GM19438 (cell line): ENCODE measurements around the gene TCEA2.

Experiments used
- ATAC-seq: cut with Tn5 transposase; IDR thresholded peaks from one replicate; pipeline ENCODE4 v1.9.1; 2021; ENCODE audit warnings: low read depth; ENCODE audit not compliant: unreplicated experiment

TCEA2 gene

GRCh38 chr20:64035066-64035932 is 27.7 kb upstream of the TCEA2 start:
- ATAC-seq, result no peak

DNA sequence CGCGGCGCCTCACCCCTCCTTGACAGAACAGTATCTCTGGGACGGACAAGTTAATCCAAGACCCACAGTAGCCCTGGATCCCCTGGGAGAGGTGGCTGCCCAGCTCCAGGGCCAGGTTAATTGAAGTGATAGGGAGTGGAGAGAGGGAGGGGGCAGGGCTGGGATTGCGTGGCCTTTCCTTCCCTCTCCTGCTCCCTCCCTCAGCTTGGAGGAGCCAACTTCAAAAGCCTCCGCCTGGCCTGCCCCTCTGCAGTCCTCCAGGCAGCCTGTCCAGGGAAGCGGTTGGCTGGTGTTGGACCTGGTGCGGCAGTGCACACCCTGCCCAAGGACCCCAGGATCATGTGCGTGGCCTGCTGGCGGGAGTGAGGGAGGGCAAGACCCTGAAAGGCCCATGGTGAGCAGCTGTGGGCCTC is 27.1 kb upstream of the TCEA2 start, which contains the start of gene C20orf204:
Gene C20orf204 (plus strand): TSS at position 250 of the 413 bp plus-strand sequence. CDS start 142 bp downstream, at position 392.
- no peak for ATAC-seq

- no peak for ATAC-seq
These were observed 26.4 kb upstream of the TCEA2 start for GRCh38 chr20:64036346-64037198.

DNA sequence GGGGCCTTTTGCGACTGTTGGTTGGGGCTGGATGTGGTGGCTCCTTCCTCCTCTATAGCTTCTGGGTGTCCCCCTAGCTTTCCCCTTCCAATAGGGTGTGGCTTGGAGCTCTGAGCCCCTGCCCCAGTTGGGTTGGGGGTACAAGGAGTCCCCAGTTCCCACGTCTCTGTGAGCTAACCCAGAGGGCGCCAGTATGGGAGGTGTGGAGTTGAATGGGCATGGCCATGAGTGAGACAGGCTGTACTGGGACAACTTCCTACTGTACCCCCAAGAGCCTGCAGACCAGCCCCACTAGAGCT is 25.9 kb upstream of the TCEA2 start:
- no peak for ATAC-seq

DNA sequence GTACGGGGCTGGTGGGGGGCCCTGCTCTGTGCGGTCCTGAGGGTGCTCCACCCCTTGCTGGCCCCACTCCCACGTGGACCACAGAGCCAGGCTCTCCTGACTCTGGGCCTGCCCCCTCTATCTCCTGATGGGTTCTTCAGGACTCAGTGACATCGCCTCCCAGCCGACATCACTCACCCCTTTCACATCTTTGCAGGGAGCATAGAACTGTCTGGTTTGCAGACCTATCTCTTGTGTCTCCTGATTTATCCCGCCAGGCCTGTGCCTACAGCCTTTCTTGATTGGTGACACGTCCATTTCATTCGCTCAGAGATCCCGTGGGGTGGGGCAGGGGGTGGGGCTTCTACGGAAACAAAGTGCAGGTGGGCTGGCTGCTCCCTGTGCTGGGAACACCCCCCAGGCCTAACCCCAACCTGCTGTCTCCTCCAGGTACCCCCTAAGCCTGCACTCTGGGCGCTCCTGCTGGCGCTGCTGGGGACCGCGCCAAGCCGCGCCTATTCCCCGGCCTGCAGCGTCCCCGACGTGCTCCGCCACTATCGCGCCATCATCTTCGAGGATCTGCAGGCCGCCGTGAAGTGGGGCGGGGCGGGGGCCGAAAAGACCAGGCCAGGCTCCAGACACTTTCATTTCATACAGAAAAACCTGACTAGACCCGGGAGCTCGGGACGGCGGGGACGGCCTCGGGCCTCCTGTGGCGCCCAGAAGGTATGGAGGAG is 25.3 kb upstream of the TCEA2 start:
- no peak for ATAC-seq

GRCh38 chr20:64038224-64038564 is 24.8 kb upstream of the TCEA2 start:
- peak; percentile 40 for ATAC-seq

- ATAC-seq, result peak; percentile 61
These were observed 24.3 kb upstream of the TCEA2 start for GRCh38 chr20:64038565-64039292.

- no peak for ATAC-seq
These were observed 23.5 kb upstream of the TCEA2 start for GRCh38 chr20:64039293-64040160.

GRCh38 chr20:64040231-64041039 is 22.6 kb upstream of the TCEA2 start:
- no peak for ATAC-seq

DNA sequence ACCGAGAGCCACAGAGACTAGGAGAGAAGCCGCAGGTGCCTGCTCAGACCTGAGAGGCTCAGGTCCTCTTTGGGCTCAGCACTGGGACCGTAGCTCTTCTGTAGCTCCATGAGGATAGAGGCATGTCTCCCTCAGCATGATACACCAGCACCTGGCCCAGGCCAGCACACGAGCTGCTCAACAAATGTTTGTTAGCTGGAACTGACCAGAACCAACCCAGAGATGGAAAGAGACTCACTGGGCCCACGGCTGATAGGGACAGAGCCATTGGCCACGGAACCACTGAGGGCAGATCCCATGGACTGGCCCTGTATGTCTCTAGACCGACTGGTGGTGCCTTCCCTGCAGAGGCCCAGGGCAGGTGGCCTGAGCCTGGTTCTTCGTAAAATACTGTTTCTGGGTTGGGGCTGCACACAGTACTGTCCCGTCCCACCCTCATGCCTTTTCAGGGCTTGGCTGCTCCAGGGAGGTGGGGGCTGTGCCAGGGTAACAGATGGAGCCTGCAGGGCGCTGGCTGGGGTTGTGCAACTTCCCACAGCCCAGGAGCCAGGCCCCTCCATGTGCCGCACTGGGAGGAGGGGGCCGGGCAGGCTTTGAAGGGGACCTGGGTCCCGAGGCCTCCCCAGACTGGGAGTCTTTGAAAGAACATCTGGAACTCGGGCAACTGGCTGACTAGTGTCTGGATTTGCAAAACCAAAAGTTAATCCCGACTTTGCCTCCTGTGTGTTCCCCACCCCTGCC is 21.8 kb upstream of the TCEA2 start:
- no peak for ATAC-seq

GRCh38 chr20:64041781-64042053 is 21.3 kb upstream of the TCEA2 start:
- ATAC-seq, result no peak

GRCh38 chr20:64042054-64042781 is 20.8 kb upstream of the TCEA2 start:
- no peak for ATAC-seq

DNA sequence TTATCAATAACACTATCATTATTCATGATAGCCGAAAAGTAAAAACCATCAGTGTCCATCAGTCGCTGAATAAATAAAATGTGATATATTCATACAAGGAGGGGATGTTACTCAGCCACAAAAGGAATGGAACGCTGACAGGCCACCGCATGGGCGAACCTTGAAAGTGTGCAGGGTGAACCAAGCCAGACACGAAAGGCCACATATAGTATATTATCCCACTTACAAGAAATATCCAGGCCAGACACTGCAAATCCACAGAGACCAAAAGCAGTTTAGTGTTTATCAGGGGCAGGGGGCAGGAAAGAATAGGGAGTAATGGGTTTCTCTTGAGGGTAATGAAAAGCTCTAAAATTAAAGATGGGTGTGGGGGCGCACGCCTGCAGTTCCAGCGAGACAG is 19.2 kb upstream of the TCEA2 start:
- ATAC-seq, result no peak

- no peak for ATAC-seq
These were observed 18.3 kb upstream of the TCEA2 start for GRCh38 chr20:64044484-64045247.

- no peak for ATAC-seq
These were observed 17.5 kb upstream of the TCEA2 start for GRCh38 chr20:64045346-64046011.

DNA sequence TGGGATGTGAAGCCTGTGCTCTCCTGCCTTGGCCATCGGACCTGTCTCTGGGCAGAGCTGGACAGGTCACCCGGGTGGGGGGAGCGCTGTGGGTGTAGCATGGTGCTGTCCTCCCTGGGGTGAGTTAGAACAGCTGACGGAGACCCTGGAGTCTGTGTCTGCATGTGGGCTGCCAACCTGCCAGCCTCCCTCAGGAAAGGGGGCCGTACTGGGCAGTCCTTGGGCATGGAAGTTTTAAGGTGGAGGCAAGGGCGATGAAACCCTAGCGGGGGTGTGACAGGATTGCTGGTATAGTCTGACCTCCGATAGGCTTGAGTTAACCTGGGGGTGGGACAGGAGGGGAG is 16.0 kb upstream of the TCEA2 start:
- no peak for ATAC-seq
